HG03457 (cell line): ENCODE results near the gene TMEM151A.
"Not testable (repeated sequence)": the region's sequence is repeated elsewhere in the genome, so short reads cannot be mapped to it uniquely, and the experiment has no call there.

Source experiments
- ATAC-seq: cut with Tn5 transposase; IDR thresholded peaks from one replicate; pipeline ENCODE4 v1.9.1; 2021; ENCODE audit warnings: moderate number of reproducible peaks; ENCODE audit not compliant: unreplicated experiment

Gene TMEM151A

GRCh38 chr11:66267039-66267378 lies 24.7 kb upstream of the TMEM151A start:
- no peak for ATAC-seq

- ATAC-seq = no peak
Observed at GRCh38 chr11:66267379-66268243, 24.1 kb upstream of the TMEM151A start.

GRCh38 chr11:66268244-66268951 lies 23.3 kb upstream of the TMEM151A start, which contains the start of gene RAB1B:
Gene RAB1B, plus strand, starts transcription at chr11:66268639. Its CDS starts 41 bp downstream, at chr11:66268680.
- peak; percentile 63 for ATAC-seq

GRCh38 chr11:66268952-66269905 lies 22.5 kb upstream of the TMEM151A start:
- ATAC-seq = no peak

- ATAC-seq = no peak
Observed at GRCh38 chr11:66271816-66272215, 19.9 kb upstream of the TMEM151A start.

- ATAC-seq = no peak
Observed at GRCh38 chr11:66272596-66272995, 19.1 kb upstream of the TMEM151A start.

- ATAC-seq = no peak
Observed at GRCh38 chr11:66274219-66274618, 17.5 kb upstream of the TMEM151A start.

GRCh38 chr11:66275396-66275795 lies 16.3 kb upstream of the TMEM151A start:
- no peak for ATAC-seq

- ATAC-seq = no peak
Observed at GRCh38 chr11:66275984-66276612, 15.6 kb upstream of the TMEM151A start.

GRCh38 chr11:66276619-66277018 lies 15.1 kb upstream of the TMEM151A start:
- ATAC-seq = not testable (repeated sequence)

GRCh38 chr11:66277064-66277463 lies 14.6 kb upstream of the TMEM151A start:
- ATAC-seq = not testable (repeated sequence)

GRCh38 chr11:66277471-66278362 lies 14.0 kb upstream of the TMEM151A start, which contains the start of gene CNIH2:
Gene CNIH2, plus strand, starts transcription at chr11:66278175. Its CDS starts 282 bp downstream, at chr11:66278457.
- ATAC-seq = no peak

- no peak for ATAC-seq
Observed at GRCh38 chr11:66278363-66279091, 13.2 kb upstream of the TMEM151A start.

GRCh38 chr11:66279092-66279734 lies 12.5 kb upstream of the TMEM151A start:
- ATAC-seq = no peak

GRCh38 chr11:66280428-66280827 lies 11.3 kb upstream of the TMEM151A start:
- no peak for ATAC-seq

GRCh38 chr11:66281001-66281400 lies 10.7 kb upstream of the TMEM151A start:
- ATAC-seq = no peak

GRCh38 chr11:66281776-66282467 lies 9.8 kb upstream of the TMEM151A start:
- ATAC-seq = no peak
